ENCODE results near the gene MRGPRX2.

MRGPRX2 gene

DNA sequence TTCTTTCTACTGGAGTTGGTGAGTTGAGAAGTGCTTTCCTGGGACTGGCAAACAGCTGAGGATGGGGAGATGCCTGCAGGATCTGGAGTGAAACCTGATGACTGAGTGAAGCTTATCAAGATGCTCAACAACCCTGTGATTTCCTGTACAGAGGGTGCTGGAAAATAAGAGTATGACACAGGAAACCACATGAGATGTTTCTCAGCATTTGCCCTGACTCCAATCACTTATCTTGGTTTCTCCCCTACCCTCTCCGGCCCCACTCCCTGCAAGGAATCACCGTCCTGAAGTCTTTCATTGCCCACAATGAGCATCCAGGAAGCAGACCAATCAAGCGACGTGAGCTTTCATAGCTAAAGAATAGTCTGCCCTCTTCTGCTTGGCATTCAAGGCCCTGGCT is at the start of gene MRGPRX2:
Gene MRGPRX2 (minus strand): TSS at position 89 of the 400 bp plus-strand sequence. CDS start 4,315 bp downstream, outside the sequence.
- no peak for DNase-seq (ENCODE audit: low read depth)

GRCh38 chr11:19110295-19110694 is 49.8 kb upstream of the MRGPRX2 start:
- no peak for DNase-seq (ENCODE audit: low read depth)

GRCh38 chr11:19107125-19107524 is 46.6 kb upstream of the MRGPRX2 start:
- DNase-seq (ENCODE audit: low read depth): no peak

DNA sequence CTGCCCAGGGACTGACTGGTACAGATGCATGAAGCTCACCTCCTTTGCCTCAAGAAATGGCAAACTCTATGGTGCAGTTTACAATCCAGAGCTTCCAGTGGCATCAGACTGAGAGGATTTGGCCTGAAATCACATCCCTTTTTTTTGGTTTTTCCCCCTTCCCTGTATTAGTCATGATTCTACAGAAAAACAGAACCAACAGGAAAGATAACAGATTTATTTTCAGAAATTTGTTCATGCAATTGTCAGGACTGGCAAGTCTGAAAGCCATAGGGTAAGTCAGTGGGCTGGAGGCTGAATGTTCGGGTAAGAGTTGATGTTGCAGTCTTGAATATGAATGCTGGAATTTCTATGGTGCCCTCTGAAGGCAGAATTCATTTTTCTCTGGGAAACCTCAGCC is 44.5 kb upstream of the MRGPRX2 start:
- no peak for DNase-seq (ENCODE audit: low read depth)

GRCh38 chr11:19102521-19102900 is 42.0 kb upstream of the MRGPRX2 start:
- no peak for DNase-seq (ENCODE audit: low read depth)

DNA sequence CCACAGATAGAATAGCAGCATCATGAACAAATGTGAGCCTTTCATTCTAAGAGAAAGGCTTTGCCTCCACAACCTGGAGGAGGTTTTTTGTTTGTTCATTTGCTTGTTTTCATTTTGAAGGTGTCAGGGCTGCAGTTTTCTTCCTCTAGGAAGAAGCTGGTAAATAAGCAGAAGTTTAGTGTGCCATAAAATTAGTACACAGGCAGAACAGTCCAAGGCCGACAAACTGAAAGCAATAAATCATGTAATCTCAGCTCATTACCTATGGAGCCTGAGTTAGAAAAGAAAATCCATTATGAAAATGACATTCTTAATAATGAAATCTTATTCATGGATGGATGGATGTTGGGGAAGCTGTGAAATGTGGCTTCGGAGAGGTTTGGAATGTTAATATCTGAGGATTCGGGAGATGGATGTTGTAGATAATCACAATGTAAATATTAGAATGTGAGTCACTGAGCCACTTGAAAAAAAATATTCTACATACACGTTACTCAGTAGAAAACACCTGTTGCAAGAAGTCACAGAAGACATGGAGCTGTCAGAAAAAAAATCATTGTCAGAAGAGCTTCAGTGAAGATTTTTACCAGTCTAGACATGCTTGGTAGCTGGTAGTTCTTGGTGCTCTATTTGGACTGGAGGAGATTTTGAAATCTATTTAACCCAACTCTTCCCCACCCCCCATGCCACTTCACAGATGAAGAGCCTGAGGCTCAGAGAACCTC is 41.4 kb upstream of the MRGPRX2 start:
- no peak for DNase-seq (ENCODE audit: low read depth)

GRCh38 chr11:19100885-19101284 is 40.4 kb upstream of the MRGPRX2 start:
- DNase-seq (ENCODE audit: low read depth): no peak

- no peak for DNase-seq (ENCODE audit: low read depth)
These were observed 38.6 kb upstream of the MRGPRX2 start for GRCh38 chr11:19099093-19099492.

GRCh38 chr11:19094859-19095258 is 34.3 kb upstream of the MRGPRX2 start:
- DNase-seq (ENCODE audit: low read depth): no peak

DNA sequence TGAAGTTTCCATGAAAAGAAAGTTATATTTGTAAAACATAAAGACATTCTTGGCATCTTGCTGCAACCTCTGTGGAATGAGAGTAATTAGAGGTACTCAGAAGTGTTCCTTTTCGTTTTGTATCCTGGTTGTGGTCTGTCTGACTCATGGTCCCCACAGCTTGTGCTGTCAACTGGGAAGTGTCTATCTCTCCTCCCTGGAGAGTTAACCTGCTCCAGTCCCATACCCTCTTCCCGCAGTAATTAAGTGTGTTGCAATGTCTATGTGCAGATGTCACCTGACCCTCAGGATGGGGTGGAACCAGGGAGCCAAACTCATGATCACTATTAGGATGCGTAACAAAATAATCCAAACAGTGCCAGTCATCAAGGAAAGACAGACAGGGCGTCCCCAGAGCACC is 33.5 kb upstream of the MRGPRX2 start:
- no peak for DNase-seq (ENCODE audit: low read depth)

DNA sequence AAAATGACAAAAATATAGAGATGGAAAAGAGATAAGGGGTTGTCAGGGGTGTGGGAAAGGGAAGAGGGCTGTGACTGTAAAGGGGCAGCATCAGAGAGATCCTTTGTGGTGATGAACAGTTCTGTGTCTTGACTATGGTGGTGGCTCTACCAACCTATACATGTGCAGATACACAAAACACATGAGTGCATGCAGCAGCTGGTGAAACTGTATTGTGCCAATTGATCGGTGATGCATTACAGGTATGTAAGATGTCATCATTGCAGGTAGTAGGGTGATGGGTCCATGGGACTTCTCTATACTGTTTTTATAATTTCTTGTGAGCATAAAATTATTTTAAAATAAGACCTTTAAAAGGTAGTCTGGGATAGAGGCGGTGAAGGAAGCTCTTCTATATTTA is 32.3 kb upstream of the MRGPRX2 start:
- DNase-seq (ENCODE audit: low read depth): no peak

DNA sequence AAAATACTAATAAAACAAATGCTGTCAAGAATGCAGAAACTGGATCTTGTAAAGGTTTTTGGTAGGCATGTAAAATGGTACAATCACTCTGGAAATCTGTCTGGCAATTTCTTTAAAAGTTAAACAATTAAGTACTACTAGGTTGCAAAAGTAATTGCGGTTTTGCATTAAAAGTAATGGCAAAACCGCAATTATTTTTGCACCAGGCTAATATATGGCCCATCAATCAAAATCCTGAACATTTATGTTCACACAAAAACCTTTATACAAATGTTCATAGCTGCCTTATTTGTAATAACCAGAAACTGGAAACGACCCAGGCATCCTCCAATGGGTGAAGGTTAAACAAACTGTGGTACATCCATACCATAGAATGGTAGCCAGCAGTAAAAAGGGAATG is 31.8 kb upstream of the MRGPRX2 start:
- no peak for DNase-seq (ENCODE audit: low read depth)

DNA sequence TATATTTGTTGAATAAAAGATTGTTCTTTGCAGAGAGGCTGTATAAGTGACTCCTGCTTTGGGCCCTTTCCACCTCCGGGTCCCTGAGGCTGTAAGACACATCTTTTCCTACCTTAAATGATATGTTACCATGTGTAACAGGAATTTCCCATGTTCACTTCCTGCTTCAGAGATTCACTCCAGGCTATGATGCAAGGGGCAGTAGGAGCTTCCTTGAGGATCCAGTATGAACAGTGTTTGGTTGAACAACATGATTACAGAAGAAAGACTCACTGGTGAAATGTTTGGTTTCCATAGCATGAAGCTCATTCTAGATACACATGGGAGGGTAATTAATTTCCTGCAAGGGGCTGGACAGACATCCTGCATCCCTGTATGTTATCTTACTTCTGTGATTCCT is 30.8 kb upstream of the MRGPRX2 start:
- DNase-seq (ENCODE audit: low read depth): no peak

DNA sequence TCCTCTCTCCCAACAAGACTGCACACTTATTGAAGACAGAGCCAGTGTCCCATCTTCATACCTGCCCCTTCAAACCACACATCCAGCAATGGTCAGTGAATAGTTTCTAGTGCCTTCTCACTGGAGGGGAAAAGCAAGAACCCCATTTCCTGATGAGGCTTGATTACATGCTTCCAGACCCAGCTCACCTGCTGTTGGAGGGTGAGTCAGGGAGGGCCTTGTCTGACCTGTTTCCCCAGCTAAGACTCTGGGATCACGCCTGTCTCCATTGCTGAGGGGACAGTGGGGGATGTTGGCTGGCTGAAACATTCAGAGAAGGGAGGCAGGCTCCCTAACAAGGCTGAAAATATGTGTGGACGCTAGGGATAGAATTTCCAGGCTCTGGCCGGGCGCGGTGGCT is 28.9 kb upstream of the MRGPRX2 start:
- no peak for DNase-seq (ENCODE audit: low read depth)

DNA sequence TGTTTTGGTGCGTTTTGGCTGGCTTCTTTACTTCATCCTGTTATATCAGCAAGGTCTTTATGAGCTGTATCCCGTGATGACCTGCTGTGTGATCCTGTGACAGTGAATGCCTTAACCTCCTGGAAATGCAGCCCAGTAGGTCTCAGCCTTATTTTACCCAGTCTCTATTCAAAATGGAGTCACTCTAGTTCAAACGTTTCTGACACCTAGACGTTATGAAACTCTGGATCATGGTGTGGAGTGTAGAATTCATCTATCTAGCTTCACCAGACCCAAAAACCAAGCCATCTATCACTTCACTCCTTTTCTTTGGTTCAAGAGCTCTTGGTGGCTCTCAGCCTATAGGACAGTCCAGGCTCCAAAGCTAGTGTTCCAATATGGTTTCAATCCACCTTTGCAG is 28.3 kb upstream of the MRGPRX2 start:
- no peak for DNase-seq (ENCODE audit: low read depth)

- DNase-seq (ENCODE audit: low read depth): no peak
These were observed 27.1 kb upstream of the MRGPRX2 start for GRCh38 chr11:19087658-19088057.

DNA sequence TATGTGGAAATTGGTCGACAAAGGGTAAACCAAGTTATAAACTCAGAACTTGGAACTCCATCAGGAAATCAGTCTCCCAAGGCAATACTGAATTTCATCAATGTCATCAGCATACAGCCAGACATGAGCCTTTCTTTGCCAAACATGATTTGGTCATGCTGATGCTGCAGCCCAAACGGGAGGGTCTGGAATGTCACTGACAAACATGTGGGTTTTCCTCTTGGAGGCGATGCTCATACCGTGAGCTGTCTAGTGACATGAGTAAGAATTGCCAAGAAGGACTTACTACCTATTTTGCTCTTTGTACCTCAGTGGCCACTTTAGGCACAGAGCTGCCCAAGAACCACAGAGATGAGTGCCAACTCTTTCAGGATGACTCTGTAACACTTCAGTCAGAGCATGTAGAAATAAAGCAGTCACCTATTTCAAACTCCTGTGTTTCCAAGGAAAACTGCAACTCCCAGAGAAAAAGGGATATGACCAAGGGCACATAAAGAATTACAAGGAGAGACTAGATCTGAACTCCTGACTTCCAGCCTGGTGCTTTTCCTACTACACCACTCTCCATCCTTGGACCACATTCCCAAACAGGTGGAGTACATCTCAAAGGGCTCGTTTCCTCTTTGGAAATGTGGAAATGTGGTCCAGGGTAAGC is 24.3 kb upstream of the MRGPRX2 start:
- no peak for DNase-seq (ENCODE audit: low read depth)

- DNase-seq (ENCODE audit: low read depth): no peak
These were observed 22.6 kb upstream of the MRGPRX2 start for GRCh38 chr11:19083166-19083565.

- DNase-seq (ENCODE audit: low read depth): no peak
These were observed 20.1 kb upstream of the MRGPRX2 start for GRCh38 chr11:19080579-19080993.

GRCh38 chr11:19079643-19080440 is 19.3 kb upstream of the MRGPRX2 start:
- DNase-seq (ENCODE audit: low read depth): no peak

- no peak for DNase-seq (ENCODE audit: low read depth)
These were observed 17.4 kb upstream of the MRGPRX2 start for GRCh38 chr11:19077965-19078364.

- no peak for DNase-seq (ENCODE audit: low read depth)
These were observed 16.4 kb upstream of the MRGPRX2 start for GRCh38 chr11:19076744-19077589.
